Measurements from ENCODE around the gene TSC1. TPM values are rescaled to one million over a fixed set of nuclear protein-coding genes. Genes with fewer than 3 reads are reported as not detected.
"Not testable (repeated sequence)": the region's sequence is repeated elsewhere in the genome, so short reads cannot be mapped to it uniquely, and the experiment has no call there.

The TSC1 gene
- total and polyA plus RNA-seq, 2 donors (not counting 3 experiments of a cell fraction or from before 2014, with no cell fraction given): 43.9 to 51.2 TPM

- ChIA-PET CTCF (interaction anchor here (0.6 to 1.8 kb wide), 2 partner anchors 67 kb away, joined by 3 to 4 read pairs; no protein-coding TSS in a partner anchor), POLR2A (no interaction called here)
- BruUV-seq (replicated peaks): no TSS peak
- no peak for TF ChIP-seq GATA2 (IDR thresholded peaks at IDR 0.05; ENCODE audit: insufficient read depth, insufficient read length, low read depth, low read length)
- no peak for TF ChIP-seq MAX (IDR thresholded peaks at IDR 0.05; ENCODE audit: insufficient read depth, insufficient read length)
- no peak for TF ChIP-seq EZH2 (IDR thresholded peaks at IDR 0.05; ENCODE audit: borderline replicate concordance, low read depth, low read length, severe bottlenecking)
- no peak for TF ChIP-seq MYC (IDR thresholded peaks at IDR 0.05; ENCODE audit: low read depth, low read length)
- no peak for TF ChIP-seq POLR2AphosphoS5 (IDR thresholded peaks at IDR 0.05; ENCODE audit: insufficient read depth, low read depth, low read length)
- no peak for TF ChIP-seq POLR2A (IDR thresholded peaks at IDR 0.05; ENCODE audit: low read depth, low read length)
- no peak for TF ChIP-seq FOS (IDR thresholded peaks at IDR 0.05; ENCODE audit: borderline replicate concordance, insufficient read depth, low read length)
- TF ChIP-seq CTCF (IDR thresholded peaks at IDR 0.05; ENCODE audit: extremely low read depth in 1 of 2, insufficient read depth in 1 of 2, low read depth in 1 of 2, low read length in 2 of 2): no peak
- no peak for TF ChIP-seq JUN (IDR thresholded peaks at IDR 0.05; ENCODE audit: borderline replicate concordance, insufficient read depth, insufficient read length, low read depth)
- no peaks in the 10 kb centered on the region for H3K4me1 ChIP-seq (ENCODE audit: control insufficient read depth, extremely low read depth, insufficient read depth, low read length)
- no peak for DNase-seq (ENCODE audit: low read depth, low spot score)
- H3K9ac ChIP-seq (replicated peaks; ENCODE audit: extremely low read depth, insufficient read depth, low read length): no peak overlapping the region
- H3K79me2 ChIP-seq (ENCODE audit: control insufficient read depth, insufficient read depth, low read length): no peaks in the 10 kb centered on the region
- intact Hi-C loops (cut with micrococcal nuclease): loop anchor here (10.0 kb wide), 1 partner anchor 165 kb away; no protein-coding TSS in a partner anchor
- H4K20me1 ChIP-seq (replicated peaks; ENCODE audit: control insufficient read depth, extremely low read depth, insufficient read depth, low read length): no peaks in the 10 kb centered on the region
- no peaks in the 10 kb centered on the region for H3K9me3 ChIP-seq (replicated peaks; ENCODE audit: control insufficient read depth, insufficient read depth, low read length)
- no peak overlapping the region for H3K4me2 ChIP-seq (ENCODE audit: insufficient read depth, low read length)
- no peaks in the 10 kb centered on the region for H3K9me1 ChIP-seq (replicated peaks; ENCODE audit: control insufficient read depth, extremely low read depth, insufficient read depth, low read length)
- dilution Hi-C loops (cut with MboI; ENCODE audit: extremely low pct_ligation_motif_present, low sequenced_read_pairs): no loop called here
- FAIRE-seq: no peak
- H3K27ac ChIP-seq (ENCODE audit: insufficient read depth, low read depth, low read length): no peak overlapping the region
- H3K4me3 ChIP-seq (replicated peaks in 1 of 3; ENCODE audit: insufficient read depth in 1 of 3, low read depth in 1 of 3, low read length in 3 of 3): no peak overlapping the region
- no peak overlapping the region for H2AFZ ChIP-seq (ENCODE audit: low read depth, low read length)
- peaks cover 0 to 4% of the 10 kb centered on the region in 2 experiments for H3K27me3 ChIP-seq (ENCODE audit: control insufficient read depth in 2 of 2, insufficient read depth in 2 of 2, low read length in 2 of 2)
- no peaks in the 10 kb centered on the region for H3K36me3 ChIP-seq (ENCODE audit: control insufficient read depth in 2 of 2, extremely low read depth in 1 of 2, insufficient read depth in 2 of 2, low read length in 2 of 2)
Observed at GRCh38 chr9:132969783-132970182, 25.4 kb upstream of the TSC1 start.

GRCh38 chr9:132967908-132968307, 23.5 kb upstream of the TSC1 start:
- intact Hi-C loops (cut with micrococcal nuclease); FAIRE-seq: not testable (repeated sequence)

More at GRCh38 chr9:132967908-132968307, 23.5 kb upstream of the TSC1 start:
- H3K79me2 ChIP-seq (ENCODE audit: control insufficient read depth, insufficient read depth, low read length); H3K4me1 ChIP-seq (ENCODE audit: control insufficient read depth, extremely low read depth, insufficient read depth, low read length); dilution Hi-C loops (cut with MboI; ENCODE audit: extremely low pct_ligation_motif_present, low sequenced_read_pairs); H4K20me1 ChIP-seq (replicated peaks; ENCODE audit: control insufficient read depth, extremely low read depth, insufficient read depth, low read length); H3K27ac ChIP-seq (ENCODE audit: insufficient read depth, low read depth, low read length); H3K9me1 ChIP-seq (replicated peaks; ENCODE audit: control insufficient read depth, extremely low read depth, insufficient read depth, low read length); H3K9ac ChIP-seq (replicated peaks; ENCODE audit: extremely low read depth, insufficient read depth, low read length); DNase-seq (ENCODE audit: low read depth, low spot score); BruUV-seq (replicated peaks); H3K4me3 ChIP-seq (replicated peaks in 1 of 3; ENCODE audit: insufficient read depth in 1 of 3, low read depth in 1 of 3, low read length in 3 of 3); H3K27me3 ChIP-seq (ENCODE audit: control insufficient read depth in 2 of 2, insufficient read depth in 2 of 2, low read length in 2 of 2); H3K4me2 ChIP-seq (ENCODE audit: insufficient read depth, low read length); H3K36me3 ChIP-seq (ENCODE audit: control insufficient read depth in 2 of 2, extremely low read depth in 1 of 2, insufficient read depth in 2 of 2, low read length in 2 of 2); CTCF ChIA-PET; POLR2A ChIA-PET; H3K9me3 ChIP-seq (replicated peaks; ENCODE audit: control insufficient read depth, insufficient read depth, low read length); H2AFZ ChIP-seq (ENCODE audit: low read depth, low read length): not testable (repeated sequence)
